Keratinocyte (primary cell): Measurements from ENCODE around the gene ABCG4. TPM values are rescaled to one million over a fixed set of nuclear protein-coding genes. Genes with fewer than 3 reads are reported as not detected.

ENCODE experiments used
- DNase-seq: peaks from one replicate; pipeline ENCODE4 v3.0.0-alpha.2; 2011; ENCODE audit warnings: low read depth, missing footprints, low spot score
- FAIRE-seq: peaks from 2 replicates; lab custom pipeline; 2011; peaks lifted over from hg19 to GRCh38; lab: Jason Lieb, UNC
- H2AFZ ChIP-seq: 2 replicates; pipeline ENCODE4 v1.6.0; 2012; ENCODE audit warnings: low read length, control low read depth, inconsistent platforms; ENCODE audit not compliant: control insufficient read depth
- H3K27ac ChIP-seq: 2 replicates; pipeline ENCODE4 v1.5.1; 2011; ENCODE audit warnings: low read length; ENCODE audit not compliant: control insufficient read depth, insufficient read depth
- H3K27me3 ChIP-seq: 3 replicates; pipeline ENCODE4 v1.6.0; 2011; ENCODE audit warnings: low read length; ENCODE audit not compliant: control insufficient read depth, insufficient read depth; ENCODE audit errors: extremely low read depth
- H3K36me3 ChIP-seq, 2 experiments: 2 replicates in 1 of 2; 3 replicates in 1 of 2; pipeline ENCODE4 v1.5.1; 2011; ENCODE audit warnings: low read length in 2 of 2, mild to moderate bottlenecking in 1 of 2; ENCODE audit not compliant: control insufficient read depth in 2 of 2, insufficient read depth in 2 of 2; ENCODE audit errors: extremely low read depth in 1 of 2
- H3K4me1 ChIP-seq: 3 replicates; pipeline ENCODE4 v1.5.1; 2011; ENCODE audit warnings: low read length; ENCODE audit not compliant: control insufficient read depth, insufficient read depth; ENCODE audit errors: extremely low read depth
- H3K4me2 ChIP-seq: 3 replicates; pipeline ENCODE4 v1.6.0; 2011; ENCODE audit warnings: low read depth, low read length; ENCODE audit not compliant: control insufficient read depth, insufficient read depth; ENCODE audit errors: extremely low read depth
- H3K4me3 ChIP-seq, 3 experiments: fragments of 200-600 bp in 1 of 3; sonication (generic) in 1 of 3; 2 replicates in 2 of 3; 3 replicates in 1 of 3; pipeline ENCODE4 v1.5.1; 2011 to 2016; ENCODE audit warnings: low read length in 3 of 3, mild to moderate bottlenecking in 3 of 3, control low read depth in 2 of 3, inconsistent platforms in 1 of 3, low read depth in 1 of 3, mixed read lengths in 1 of 3, mixed run types in 1 of 3, moderate library complexity in 1 of 3; ENCODE audit not compliant: control insufficient read depth in 2 of 3, insufficient read depth in 2 of 3; ENCODE audit errors: extremely low read depth in 1 of 3
- H3K79me2 ChIP-seq: 2 replicates; pipeline ENCODE4 v1.6.0; 2012; ENCODE audit warnings: low read length; ENCODE audit not compliant: control insufficient read depth, insufficient read depth
- H3K9ac ChIP-seq: 3 replicates; pipeline ENCODE4 v1.6.0; 2011; ENCODE audit warnings: low read length; ENCODE audit not compliant: control insufficient read depth, insufficient read depth; ENCODE audit errors: extremely low read depth
- H3K9me1 ChIP-seq: 3 replicates; pipeline ENCODE4 v1.6.0; 2011; ENCODE audit warnings: low read length; ENCODE audit not compliant: control insufficient read depth, insufficient read depth; ENCODE audit errors: extremely low read depth
- H3K9me3 ChIP-seq: 2 replicates; pipeline ENCODE4 v1.5.1; 2012; ENCODE audit warnings: low read depth, low read length; ENCODE audit not compliant: control insufficient read depth
- H4K20me1 ChIP-seq: 3 replicates; pipeline ENCODE4 v1.6.0; 2011; ENCODE audit warnings: low read length; ENCODE audit not compliant: control insufficient read depth, insufficient read depth; ENCODE audit errors: extremely low read depth
- EZH2 ChIP-seq: IDR thresholded peaks from one replicate; pipeline ENCODE4 v1.6.1; 2012; ENCODE audit warnings: inconsistent platforms, mild to moderate bottlenecking, low read length, moderate library complexity
- dilution Hi-C: fragments of 300-500 bp; cut with MboI; formaldehyde crosslinking; loops from one replicate; pipeline ENCODE4 v1.7.0; 2020; ENCODE audit warnings: low sequenced_read_pairs; ENCODE audit not compliant: extremely low pct_ligation_motif_present
- polyA plus RNA-seq, 5 experiments: library from polyadenylated mRNA; depleted of rRNA in 3 of 5; stranded (reverse) in 3 of 5; stranded (forward) in 1 of 5; unstranded in 1 of 5; fragments of >200 nt; gene quantifications; 1 replicate in 1 of 5; 2 replicates in 3 of 5; 3 replicates in 1 of 5; pipeline versions ENCODE4 v1.2.1 to v1.2.3, GENCODE V29; 2011 to 2012; ENCODE audit warnings: missing spikeins in 2 of 5, low read depth in 1 of 5, low replicate concordance in 1 of 5
- TF ChIP-seq, protein P1 (sequence below), 3 experiments: IDR thresholded peaks in 1 of 3; conservative IDR thresholded peaks in 1 of 3; optimal IDR thresholded peaks in 1 of 3; 2 replicates in 2 of 3; 3 replicates in 1 of 3; pipeline versions ENCODE3 to v1.5.1; 2011; ENCODE audit warnings: low read length in 3 of 3, mild to moderate bottlenecking in 3 of 3, moderate library complexity in 2 of 3, control low read depth in 1 of 3, inconsistent platforms in 1 of 3; ENCODE audit not compliant: insufficient read depth in 2 of 3; ENCODE audit errors: extremely low read depth in 1 of 3

The ABCG4 gene
- polyA plus RNA-seq, 1 donor (not counting 4 experiments of a cell fraction or from before 2014, with no cell fraction given) = 0.14 TPM

DNA sequence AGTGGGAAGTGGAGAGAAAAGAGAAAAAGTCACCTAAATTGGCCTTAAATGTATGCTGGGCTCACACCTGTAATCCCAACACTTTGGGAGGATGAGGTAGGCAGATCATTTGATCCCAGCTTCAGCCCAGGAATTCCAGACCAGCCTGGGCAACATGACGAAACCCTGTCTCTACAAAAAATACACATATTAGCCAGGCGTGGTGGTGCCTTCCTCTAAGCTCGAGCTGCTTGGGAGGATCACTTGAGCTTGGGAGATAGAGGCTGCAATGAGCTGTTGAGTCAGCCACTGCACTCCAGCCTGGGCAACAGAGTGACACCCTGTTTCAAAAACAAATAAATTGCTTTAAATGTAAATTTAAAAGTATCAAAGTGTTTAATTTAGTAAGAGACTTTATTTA is 61.2 kb downstream of the ABCG4 start:
- Histone ChIP-seq H3K9ac (no peak overlapping the region), H3K4me3 (no peak overlapping the region), H3K79me2 (peaks cover 84% of the 10 kb centered on the region), H3K4me2 (no peak overlapping the region), H4K20me1 (peaks cover 2% of the 10 kb centered on the region), H2AFZ (no peak overlapping the region), H3K27ac (no peak overlapping the region), H3K36me3 (no peaks in the 10 kb centered on the region), H3K27me3 (no peaks in the 10 kb centered on the region), H3K4me1 (peaks cover 16% of the 10 kb centered on the region), H3K9me3 (no peaks in the 10 kb centered on the region), H3K9me1 (peaks cover 2% of the 10 kb centered on the region)
- no peak for DNase-seq
- dilution Hi-C loops = no loop called here
- no peak for TF ChIP-seq EZH2
- TF ChIP-seq, protein P1, sequence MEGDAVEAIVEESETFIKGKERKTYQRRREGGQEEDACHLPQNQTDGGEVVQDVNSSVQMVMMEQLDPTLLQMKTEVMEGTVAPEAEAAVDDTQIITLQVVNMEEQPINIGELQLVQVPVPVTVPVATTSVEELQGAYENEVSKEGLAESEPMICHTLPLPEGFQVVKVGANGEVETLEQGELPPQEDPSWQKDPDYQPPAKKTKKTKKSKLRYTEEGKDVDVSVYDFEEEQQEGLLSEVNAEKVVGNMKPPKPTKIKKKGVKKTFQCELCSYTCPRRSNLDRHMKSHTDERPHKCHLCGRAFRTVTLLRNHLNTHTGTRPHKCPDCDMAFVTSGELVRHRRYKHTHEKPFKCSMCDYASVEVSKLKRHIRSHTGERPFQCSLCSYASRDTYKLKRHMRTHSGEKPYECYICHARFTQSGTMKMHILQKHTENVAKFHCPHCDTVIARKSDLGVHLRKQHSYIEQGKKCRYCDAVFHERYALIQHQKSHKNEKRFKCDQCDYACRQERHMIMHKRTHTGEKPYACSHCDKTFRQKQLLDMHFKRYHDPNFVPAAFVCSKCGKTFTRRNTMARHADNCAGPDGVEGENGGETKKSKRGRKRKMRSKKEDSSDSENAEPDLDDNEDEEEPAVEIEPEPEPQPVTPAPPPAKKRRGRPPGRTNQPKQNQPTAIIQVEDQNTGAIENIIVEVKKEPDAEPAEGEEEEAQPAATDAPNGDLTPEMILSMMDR (optimal IDR thresholded peaks at IDR 0.05 in 1 of 3, IDR thresholded peaks at IDR 0.05 in 1 of 3, conservative IDR thresholded peaks at IDR 0.05 in 1 of 3; ENCODE audit: extremely low read depth in 1 of 3, insufficient read depth in 2 of 3, low read length in 3 of 3) = no peak
- no peak for FAIRE-seq

Other genes with a start within 250 kb of the ABCG4 start
- 7.7 to 21.3 TPM (median 10.6 TPM) in 3 replicates for gene BCL9L, start 223.1 kb upstream of the ABCG4 start, polyA plus RNA-seq
- gene UPK2, start 192.8 kb upstream of the ABCG4 start, polyA plus RNA-seq = 0.13 to 0.25 TPM (median 0.20 TPM) in 3 replicates
- gene FOXR1, start 177.3 kb upstream of the ABCG4 start, polyA plus RNA-seq = not detected in 3 replicates
- gene CENATAC, start 150.9 kb upstream of the ABCG4 start, polyA plus RNA-seq = 11.9 to 22.6 TPM (median 14.9 TPM) in 3 replicates
- gene RPS25, start 130.7 kb upstream of the ABCG4 start, polyA plus RNA-seq = 650 to 2,463 TPM (median 978 TPM) in 3 replicates
- gene TRAPPC4, start 130.3 kb upstream of the ABCG4 start, polyA plus RNA-seq = 113 to 121 TPM (median 119 TPM) in 3 replicates
- 17.0 to 25.0 TPM (median 20.2 TPM) in 3 replicates for gene SLC37A4, start 118.2 kb upstream of the ABCG4 start, polyA plus RNA-seq
- gene HYOU1, start 91.8 kb upstream of the ABCG4 start, polyA plus RNA-seq = 103 to 170 TPM (median 119 TPM) in 3 replicates
- gene VPS11, start 81.2 kb upstream of the ABCG4 start, polyA plus RNA-seq = 9.0 to 18.9 TPM (median 12.1 TPM) in 3 replicates
- 43.5 to 52.0 TPM (median 48.7 TPM) in 3 replicates for gene HMBS, start 64.2 kb upstream of the ABCG4 start, polyA plus RNA-seq
- 59.7 to 75.4 TPM (median 60.4 TPM) in 3 replicates for gene DPAGT1, start 47.2 kb upstream of the ABCG4 start, polyA plus RNA-seq
- gene C2CD2L, start 41.7 kb upstream of the ABCG4 start, polyA plus RNA-seq = 2.8 to 3.6 TPM (median 2.9 TPM) in 3 replicates
- 15.6 to 21.9 TPM (median 18.5 TPM) in 3 replicates for gene HINFP, start 27.5 kb upstream of the ABCG4 start, polyA plus RNA-seq
- 8.1 to 11.3 TPM (median 9.0 TPM) in 3 replicates for gene NLRX1, start 19.7 kb downstream of the ABCG4 start, polyA plus RNA-seq
- gene NHERF4, start 36.4 kb downstream of the ABCG4 start, polyA plus RNA-seq = not detected in 3 replicates
- gene CBL, start 57.3 kb downstream of the ABCG4 start, polyA plus RNA-seq = 7.9 to 15.2 TPM (median 14.1 TPM) in 3 replicates
- 8.5 to 12.1 TPM (median 10.5 TPM) in 3 replicates for gene MCAM, start 168.1 kb downstream of the ABCG4 start, polyA plus RNA-seq
- gene RNF26, start 185.5 kb downstream of the ABCG4 start, polyA plus RNA-seq = 9.1 to 27.7 TPM (median 13.2 TPM) in 3 replicates
- 0.04 TPM in 1 of 3 replicates, not detected in the others for gene C1QTNF5, start 191.8 kb downstream of the ABCG4 start, polyA plus RNA-seq
- gene MFRP, start 197.7 kb downstream of the ABCG4 start, polyA plus RNA-seq = not detected in 3 replicates
- gene USP2, start 232.6 kb downstream of the ABCG4 start, polyA plus RNA-seq = 0.35 to 0.49 TPM (median 0.46 TPM) in 3 replicates